SU-DHL-6 (cell line): ENCODE data around the gene LATS2.

Experiments used
- CTCF ChIP-seq: fragments of 200-600 bp; sonication (generic); IDR thresholded peaks from one replicate; pipeline ENCODE4 v1.5.1; 2017; ENCODE audit warnings: antibody characterized with exemption, mild to moderate bottlenecking, low read length, moderate library complexity; ENCODE audit not compliant: insufficient read depth, poor library complexity, severe bottlenecking
- EZH2phosphoT487 ChIP-seq: fragments of 200-600 bp; sonication (generic), shearing (Covaris generic); conservative IDR thresholded peaks from 2 replicates; pipeline ENCODE4 v1.6.1; 2018; ENCODE audit warnings: mild to moderate bottlenecking, antibody characterized with exemption, low read length, moderate library complexity, mixed read lengths

DNA sequence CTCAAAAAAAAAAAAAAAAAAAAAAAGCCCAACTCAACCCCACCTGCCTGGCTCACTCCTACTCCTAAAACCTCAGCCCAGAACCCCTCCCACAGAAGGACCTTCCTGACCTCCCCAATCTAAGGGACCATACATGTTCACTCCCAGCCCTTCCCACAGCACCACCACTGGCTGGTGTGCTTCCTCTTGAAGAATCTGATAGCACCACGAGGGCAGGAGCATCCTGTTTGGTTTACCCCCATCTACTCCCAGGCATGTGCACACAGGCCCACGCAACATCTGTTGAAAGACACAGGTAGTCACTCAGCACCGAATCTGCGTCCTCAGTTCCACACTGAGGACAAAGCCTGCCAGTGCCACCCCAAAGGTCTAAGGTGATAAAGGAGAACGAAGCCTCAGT lies 8.2 kb downstream of the LATS2 start:
- no peak for TF ChIP-seq CTCF
- TF ChIP-seq EZH2phosphoT487, result no peak
